ENCODE data around the gene FOXRED2. TPM values are rescaled to one million over a fixed set of nuclear protein-coding genes. Genes with fewer than 3 reads are reported as not detected.
A peak's percentile ranks its signal among the peaks of the same experiment; 100 is the strongest.
"Not testable (repeated sequence)": the region's sequence is repeated elsewhere in the genome, so short reads cannot be mapped to it uniquely, and the experiment has no call there.

Gene FOXRED2
- total RNA-seq, 1 donor from 2014 or later, result 15.3 TPM

DNA sequence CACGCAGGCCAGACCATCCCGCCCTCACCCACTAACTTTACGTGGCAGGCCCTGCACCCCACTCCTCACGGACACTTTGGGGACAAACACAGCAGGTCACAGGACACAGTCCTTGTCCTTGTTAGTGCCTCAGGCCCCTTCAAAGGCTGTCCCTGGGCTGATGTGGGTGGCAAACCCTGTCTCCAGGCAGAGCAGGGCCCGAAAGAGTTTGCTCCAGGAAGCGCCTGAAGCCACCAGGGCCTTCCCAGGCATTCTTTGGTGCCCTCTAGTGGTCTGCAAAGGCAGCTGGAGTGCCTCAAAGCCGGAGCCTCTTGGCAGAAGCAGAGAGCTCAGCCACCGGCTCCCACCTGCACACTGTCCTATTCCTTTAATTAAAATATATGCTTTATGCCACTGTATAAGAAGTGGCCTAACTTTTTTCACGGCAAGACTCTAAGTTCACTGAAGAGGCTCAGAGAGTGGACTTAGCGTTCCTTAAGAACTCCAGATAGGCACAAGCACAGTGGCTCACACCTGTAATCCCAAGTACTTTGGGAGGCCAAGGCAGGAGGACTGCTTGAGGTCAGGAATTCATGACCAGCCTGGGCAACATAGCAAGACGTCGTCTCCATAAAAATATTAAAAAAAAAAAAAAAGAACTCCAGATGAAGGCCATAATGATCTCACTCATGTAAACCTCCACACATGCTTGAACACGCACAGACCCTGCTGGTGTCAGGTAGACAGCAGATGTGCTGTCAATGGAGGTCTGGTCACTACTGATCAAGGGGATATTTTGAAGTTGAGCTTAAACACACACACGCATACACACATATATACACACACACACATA is 36.5 kb downstream of the FOXRED2 start:
- peak; percentile 88 for DNase-seq (ENCODE audit: low spot score)

DNA sequence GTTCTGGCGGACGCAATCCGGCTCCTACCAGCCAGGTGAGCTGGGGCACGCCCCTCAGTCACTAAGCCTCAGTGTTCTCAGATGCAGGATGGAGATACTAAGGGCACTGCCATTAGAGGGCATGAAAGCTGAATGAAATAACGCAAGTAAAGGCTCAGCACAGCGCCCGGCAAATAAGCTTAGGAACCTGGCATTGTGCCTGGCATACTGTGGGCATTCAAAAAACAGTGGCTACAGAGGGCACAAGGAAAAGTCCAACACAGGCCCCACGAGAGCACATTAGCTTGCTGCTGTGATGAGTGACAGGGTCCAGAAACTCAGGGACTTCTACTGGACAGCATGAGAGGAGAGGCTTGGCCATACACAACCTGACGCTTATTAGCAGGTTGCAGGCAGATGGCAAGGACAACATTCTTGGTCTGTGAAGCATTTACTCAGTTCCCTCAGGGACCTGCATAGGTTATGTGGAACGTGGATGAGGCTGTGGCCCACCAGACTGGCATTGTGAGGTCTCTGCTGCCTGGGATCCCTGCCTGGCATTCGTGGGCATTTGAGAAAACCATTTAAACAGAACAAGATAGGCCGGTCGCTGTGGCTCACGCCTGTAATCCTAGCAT is 37.6 kb downstream of the FOXRED2 start:
- DNase-seq (ENCODE audit: low spot score), result no peak

DNA sequence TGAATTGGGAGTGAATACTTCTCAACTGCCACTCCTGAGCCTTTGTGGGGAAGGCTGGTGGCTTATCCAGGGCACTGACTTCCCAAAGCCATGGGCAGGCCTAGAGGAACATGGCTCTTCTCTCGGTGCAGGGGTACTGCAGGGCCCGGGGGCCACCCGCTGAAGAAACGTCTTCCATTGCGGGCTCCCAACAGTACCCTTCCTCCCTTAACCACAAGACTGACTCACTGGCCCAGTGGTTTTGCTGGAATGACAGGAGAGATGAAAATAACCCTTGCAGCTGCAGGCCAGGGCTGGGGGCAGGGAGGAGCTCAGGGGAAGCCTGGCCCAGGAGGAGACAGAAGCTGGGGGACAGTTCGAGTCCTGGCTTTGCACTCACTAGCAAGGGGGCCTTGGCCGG is 38.9 kb downstream of the FOXRED2 start:
- DNase-seq (ENCODE audit: low spot score), result no peak

DNA sequence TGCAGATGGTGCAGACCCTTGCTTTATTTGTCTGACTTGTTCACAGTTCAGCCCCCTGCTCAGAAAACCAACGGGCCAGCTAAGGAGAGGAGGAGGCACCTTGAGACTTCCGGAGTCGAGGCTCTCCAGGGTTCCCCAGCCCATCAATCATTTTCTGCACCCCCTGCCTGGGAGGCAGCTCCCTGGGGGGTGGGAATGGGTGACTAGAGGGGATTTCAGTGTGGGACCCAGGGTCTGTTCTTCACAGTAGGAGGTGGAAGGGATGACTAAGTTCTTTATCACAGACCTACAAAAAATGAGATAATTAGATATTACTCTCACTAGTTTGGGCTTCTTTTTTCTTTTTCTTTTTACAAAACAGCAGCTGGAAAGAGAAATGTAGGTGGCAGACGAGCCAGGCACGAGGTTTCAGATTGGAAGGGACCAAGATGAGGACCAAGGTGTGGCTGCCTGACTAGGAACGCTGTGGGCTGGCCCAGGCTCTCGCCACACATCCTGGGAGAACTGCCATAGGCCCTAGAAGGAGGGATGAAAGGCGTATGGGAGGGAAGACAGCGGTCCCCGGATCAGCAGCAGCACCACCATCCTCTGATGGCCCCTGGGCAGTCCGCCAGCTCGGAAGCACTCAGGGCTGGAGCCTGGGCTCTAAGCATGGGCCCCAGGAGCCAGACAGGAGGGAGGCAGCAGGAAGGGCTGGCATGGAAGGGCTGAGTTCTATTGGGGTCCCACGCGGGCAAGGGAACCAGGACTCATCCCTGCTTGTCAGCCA is 39.6 kb downstream of the FOXRED2 start:
- no peak for DNase-seq (ENCODE audit: low spot score)

DNA sequence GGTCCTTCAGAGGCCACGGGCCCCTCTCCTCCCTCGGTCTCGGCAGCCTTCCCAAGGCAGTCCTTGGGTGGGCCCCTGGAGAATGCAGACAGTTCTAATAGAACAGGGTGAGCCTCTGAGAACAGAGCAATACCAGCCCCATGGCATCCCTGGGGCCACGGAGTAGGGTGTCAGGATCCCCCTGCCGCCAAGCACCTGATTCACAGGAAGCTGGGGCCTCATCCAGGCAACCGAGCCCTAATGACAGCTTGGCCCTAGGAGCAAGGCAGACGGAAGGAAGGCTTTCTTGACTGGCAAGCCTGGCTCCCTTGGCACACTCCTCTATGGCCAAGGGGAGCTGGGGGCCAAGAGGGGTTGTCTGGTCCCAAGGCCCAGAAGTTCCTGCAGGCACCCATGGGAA is 40.6 kb downstream of the FOXRED2 start:
- no peak for DNase-seq (ENCODE audit: low spot score)

DNA sequence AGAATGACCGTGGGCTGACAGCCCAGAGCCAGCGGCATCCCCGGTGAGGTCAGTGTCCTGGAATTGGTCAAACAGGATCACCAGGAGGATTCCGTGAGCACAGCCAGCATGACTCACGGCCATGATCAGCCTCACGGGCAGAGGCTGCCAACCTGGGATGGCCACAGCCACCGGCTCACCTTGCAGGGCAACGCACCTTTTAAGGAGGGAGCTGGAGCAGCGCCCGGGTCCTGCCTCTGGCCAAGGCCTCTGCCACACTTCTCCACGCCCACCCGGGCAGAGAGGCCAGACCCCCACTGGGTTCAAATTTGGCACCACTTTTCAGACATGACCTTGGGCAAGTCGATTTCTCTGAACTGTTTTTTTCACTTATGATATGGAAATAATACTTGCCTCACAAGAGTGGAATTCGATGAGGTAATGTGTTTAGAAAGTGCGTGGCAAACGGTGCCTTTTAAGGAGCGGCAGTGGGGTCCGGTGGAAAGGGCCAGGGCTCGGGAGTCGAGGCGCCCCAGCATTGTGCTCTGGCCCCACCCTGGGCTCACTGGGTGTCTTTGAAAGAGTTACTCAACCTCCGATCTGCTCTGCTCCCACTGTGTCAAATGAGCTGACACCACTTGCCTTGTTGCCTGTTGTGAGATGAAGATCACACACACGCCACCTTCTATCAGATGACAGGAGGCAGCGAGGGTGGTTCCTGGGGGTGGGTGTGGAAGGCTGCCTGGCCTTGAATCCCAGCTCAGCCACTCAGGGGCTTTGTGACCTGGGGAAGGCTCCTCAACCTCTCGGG is 41.4 kb downstream of the FOXRED2 start:
- DNase-seq (ENCODE audit: low spot score), result no peak

DNA sequence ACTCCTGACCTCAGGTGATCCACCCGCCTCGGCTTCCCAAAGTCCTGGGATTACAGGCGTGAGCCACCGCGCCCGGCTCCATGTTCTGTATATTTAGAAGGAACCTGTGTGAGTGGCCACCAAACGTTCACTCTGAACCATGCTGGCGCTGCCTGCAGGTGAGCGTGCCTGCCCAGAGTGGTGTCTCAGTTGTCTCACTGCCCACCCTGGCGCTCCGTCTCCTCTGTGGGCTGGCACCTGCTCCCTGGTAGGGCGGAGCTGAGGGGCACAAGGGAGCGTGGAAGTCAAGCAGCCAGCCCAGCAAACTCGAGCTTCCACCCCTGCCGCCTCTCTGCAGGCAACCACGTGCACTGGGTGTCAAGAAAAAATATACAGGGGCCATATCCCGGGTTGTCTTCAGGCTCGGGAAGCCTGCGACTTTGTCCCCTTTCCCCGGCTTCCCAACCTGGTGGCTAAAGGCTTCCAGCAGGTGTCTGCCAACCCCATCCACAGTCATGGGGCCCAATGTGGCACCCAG is 42.1 kb downstream of the FOXRED2 start:
- no peak for DNase-seq (ENCODE audit: low spot score)

DNA sequence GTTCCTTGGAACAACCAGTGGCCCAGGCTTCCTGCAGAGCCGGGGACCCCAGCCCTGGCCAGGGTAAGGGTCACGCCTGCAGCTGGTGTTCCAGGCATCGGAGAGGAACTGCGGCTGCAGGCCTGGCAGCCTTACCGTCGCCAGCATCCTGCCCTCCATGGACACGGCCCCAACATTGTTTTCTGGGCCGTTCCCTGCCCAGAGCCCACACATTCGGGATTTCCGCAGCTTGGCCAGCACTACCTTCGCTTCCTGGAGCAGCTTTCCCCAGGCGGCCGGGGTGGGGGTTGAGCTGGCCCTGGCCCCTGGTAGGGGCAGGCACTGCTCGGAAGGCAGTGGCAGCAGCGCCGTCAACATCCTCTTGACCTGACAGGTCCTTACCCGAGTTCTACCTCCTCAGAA is 43.1 kb downstream of the FOXRED2 start:
- no peak for DNase-seq (ENCODE audit: low spot score)

DNA sequence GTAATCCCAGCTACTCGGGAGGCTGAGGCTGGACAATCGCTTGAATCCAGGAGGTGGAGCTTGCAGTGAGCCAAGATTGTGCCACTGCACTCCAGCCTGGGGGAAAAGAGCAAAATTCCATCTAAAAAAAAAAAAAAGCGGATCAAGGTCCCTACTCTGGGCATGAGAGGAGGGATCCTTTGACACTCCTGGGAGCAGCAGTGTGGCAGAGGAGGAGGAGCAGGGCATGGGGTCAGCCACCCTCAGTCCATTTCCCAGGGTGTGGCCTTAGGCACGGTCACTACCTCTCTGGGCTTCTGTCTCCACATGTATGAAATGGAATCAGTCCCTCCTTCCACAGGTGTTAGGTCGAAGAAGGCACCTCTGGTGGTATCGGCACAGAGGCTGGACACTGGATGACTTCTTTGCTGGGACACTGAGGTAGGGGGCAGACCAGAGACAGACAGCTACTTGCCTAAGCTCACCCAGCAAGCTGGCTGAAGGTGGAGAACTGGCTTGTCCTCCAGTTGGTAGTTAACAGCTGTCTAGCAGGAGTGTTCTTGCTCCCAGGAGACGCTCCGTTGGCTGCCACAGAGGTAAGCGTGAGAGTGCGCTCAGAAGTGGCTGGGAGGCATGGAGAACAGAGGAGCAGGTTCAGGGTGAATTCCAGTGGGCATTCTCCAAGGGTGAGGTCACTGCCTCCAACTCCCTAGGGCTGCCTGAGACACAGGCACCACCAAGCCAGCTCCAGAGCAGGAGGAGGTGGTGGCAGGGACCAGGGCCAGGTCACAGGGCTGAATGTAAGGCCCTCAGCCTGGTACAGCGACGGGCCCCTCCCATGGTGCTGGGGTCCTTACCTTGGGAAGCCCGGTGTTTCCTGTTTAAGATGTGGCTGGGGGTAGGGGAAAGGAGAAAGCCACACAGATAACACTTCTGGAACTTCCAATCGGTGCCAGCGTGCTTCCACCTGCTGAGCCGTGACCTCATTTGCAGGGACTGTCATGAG is 44.9 kb downstream of the FOXRED2 start:
- no peak for DNase-seq (ENCODE audit: low spot score)

DNA sequence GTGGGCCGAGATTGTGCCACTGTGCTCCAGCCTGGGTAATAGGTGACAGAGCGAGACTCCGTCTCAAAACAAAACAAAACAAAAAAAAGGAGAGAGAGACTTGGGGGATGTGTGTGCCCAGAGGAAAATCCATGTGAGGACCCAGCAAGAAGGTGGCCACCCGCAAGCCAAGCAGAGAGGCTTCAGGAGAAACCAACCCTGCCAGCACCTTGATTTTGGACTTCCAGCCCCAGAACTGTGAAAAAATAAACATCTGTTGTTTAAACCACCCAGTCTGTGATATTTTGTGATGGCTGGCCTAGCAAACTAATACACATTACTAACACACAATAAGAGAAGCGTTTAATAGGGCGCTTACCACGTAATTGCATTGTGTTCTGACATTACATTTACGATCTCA is 46.6 kb downstream of the FOXRED2 start:
- no peak for DNase-seq (ENCODE audit: low spot score)

DNA sequence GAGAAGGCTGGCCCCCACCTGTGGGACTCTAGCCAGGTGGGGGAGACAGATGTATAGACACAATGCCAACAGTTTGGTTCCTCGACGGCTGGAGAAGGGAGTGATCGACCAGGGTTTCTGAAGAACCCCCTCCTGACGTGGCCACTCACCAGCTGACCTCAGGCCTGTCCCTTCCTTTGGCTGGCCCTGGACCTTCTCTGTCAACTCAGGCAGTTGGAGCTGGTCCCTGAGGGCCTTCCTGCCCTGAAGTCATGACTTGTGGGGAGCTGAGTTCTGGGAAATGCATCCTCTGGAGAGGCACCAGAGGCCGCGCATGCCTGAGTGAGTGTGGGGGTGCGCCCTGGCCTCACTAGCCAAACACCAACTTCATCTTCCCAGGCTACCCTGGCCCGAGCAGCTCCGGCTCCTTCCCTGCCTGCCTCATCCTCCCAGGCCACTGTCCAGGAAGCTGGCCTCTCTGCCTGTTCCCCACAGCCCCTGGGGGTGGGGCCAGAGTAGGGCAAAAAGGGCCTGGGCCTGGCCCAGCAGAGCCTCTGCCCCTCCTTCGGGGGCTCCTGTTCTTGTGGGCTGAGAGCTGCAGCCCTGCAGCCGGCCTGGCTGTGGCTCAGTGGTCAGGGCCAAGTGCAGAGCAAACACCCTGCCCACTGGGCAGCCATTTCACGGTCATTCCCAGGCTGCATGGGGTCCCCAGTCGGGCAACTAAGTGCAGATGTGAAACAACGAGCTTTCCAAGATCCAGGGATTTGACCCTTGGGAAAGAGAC is 49.0 kb downstream of the FOXRED2 start:
- DNase-seq (ENCODE audit: low spot score), result no peak

DNA sequence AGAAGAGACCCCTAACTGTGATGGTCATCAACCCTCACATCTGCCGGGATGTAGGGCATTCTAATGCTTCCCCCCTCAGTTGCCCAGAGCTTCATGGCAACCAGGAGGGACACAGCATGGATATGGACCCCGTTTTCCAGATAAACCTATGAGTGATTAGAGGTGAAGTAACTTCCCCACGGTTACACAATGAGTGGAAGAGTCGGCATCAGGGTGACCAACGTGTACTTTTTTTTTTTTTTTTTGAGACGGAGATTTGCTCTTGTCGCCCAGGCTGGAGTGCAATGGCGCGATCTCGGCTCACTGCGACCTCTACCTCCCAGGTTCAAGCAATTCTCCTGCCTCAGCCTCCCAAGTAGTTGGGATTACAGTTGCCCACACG is 50.4 kb downstream of the FOXRED2 start:
- DNase-seq (ENCODE audit: low spot score), result no peak

DNA sequence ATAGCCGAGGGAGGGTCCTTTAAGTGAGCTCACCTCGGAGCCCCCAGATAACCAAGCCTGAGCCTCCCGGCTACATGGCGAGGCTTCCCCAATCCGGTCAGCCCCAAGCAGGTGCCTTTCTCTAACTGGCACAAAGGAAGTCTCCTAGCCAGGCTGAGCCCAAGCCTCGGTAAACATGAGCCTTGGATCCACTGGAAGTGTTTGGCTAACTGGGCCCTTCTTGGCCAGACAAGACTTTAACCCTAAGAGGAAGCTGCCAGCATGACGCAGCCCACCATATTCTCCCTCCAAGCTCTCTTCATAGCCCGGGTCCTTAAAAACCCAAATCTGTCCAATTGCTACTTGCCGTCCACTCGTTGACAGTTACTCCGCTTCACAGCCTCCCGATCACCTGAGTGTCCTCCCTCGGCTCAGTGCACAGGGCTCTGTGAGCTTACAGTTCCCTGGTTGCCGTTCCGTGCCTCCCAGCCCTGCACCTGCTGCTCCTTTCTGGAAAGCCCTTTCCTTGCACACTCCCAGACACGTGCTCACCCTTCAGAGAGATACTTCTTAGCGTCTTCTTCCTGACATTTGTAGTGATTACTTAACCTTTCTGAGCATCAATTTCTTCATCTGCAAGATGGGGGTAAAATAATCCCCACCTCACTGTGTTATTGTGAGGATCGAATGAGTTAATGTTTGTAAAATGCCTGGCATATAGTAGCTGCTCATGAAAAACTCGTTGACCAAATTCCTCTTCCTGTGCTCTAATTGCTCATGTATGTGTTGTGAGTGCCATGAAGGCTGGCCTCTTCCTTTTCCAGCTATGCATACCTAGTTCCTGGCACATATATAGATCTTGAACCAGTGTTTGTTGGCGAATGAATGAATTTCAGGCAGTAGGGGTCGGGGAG is 51.0 kb downstream of the FOXRED2 start:
- no peak for DNase-seq (ENCODE audit: low spot score)

DNA sequence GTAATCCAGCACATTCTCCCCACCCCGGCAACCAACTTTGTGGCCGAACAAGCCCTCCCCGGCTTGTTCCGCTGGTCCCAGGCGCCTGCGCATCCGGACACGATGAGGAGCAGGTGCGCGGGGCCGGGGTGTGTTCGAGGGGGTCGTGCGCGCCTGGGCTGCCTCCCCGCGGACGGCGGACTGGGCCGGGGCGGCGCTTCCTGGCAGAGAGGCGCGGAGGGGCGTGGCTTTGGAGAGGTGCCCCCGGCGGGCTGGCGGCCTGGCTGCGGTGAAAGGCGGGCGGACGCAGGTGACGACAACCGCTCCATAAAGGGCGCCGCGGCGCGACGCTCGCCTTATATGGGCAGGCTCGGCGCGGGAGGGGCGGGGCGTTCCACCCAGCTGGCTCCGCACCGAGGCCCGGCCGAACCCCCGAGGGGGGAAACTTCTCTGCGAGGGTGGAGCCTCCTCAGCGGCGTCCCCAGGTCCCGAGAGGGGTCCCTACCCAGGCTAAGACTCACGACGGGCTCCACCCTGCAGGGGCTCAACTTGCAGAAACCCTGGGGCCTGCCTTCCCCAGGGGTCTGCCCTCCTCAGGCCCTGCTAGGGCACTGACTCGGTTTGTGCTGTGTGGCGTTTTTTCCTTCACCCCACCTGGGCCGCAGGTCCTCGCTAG is 51.8 kb downstream of the FOXRED2 start:
- peak; percentile 95 for DNase-seq (ENCODE audit: low spot score)

DNA sequence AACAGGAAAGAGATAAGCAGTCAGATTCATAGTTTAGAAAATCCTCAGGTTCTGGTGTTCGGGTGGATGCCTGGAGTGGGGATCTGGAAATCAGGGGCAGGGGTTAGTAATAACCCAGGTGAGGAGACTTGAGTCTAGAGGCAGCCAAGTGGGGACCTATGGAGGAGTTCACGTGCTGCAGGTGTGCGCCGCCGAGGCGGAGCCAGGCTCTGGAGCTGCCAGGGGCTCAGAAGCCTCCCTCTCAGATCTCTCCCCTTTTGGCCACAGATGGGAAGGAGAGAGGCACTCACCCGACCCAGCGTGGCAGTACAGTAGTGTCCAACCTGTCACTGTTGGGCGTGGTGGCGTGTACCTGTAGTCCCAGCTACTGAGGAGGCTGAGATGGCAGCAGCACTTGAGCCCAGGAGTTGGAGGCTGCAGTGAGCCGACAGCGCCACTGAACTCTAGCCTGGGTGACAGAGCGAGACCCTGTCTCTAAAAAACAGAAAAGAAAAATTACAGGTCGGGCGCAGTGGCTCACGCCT is 52.9 kb downstream of the FOXRED2 start:
- no peak for DNase-seq (ENCODE audit: low spot score)

DNA sequence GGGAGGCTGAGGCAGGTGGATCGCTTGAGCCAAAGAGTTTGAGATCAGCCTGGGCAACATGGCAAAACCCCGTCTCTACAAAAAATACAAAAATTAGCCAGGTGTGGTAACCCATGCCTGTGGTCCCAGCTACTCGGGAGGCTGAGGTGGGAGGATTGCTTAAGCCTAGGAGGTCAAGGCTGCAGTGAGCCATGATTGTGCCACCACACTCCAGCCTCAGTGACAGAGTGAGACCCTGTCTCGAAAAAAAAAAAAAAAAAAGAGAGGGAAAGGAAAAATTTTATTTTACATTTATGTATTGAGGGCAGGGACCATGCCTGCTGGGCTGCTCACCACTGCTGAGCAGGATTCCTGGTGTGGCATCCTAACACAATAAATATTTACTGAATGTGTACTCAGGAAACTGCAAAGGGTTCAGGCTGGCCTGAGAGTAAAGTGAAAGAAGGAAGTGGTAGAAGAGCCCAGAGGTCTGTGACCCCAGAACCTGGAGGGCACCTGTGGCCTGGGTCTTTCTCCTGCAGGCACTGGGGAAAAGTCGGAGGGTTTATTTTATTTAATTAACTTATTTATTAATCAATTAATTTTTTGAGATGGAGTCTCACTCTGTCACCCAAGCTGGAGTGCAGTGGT is 53.7 kb downstream of the FOXRED2 start:
- not testable (repeated sequence) for DNase-seq (ENCODE audit: low spot score)

DNA sequence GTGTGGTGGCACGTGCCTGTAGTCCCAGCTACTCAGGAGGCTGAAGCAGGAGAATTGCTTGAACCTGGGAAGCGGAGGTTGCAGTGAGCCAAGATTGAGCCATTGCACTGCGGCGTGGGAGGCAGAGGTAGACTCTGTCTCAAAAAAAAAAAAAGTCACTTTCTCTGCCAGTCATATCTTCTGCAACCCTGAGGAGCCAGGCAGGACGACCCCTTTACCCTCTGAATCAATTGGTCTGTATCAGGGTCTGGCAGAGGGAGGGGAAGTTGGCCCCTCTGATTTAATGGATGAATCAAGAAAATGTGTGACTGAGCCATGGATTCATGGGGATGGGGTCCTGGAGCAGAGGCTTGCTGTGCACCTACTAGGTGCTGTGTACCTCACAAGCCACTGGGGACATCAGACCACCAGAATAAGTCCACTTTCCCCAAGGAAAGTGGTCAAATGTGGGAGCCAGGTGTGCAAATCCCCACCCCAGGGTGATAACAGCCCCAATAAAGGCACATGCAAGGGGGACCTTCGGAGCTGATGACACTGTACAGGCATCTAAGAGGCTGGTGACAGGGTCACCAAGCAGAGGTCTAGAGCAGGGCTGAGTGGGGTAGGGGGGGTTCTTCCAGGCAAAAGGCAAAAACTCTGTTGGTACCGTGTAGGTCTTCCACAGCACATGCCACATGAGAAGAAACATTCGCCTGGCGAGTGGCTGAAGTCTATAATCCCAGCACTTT is 54.4 kb downstream of the FOXRED2 start:
- no peak for DNase-seq (ENCODE audit: low spot score)

Data from ureter (tissue), 1 donor.